HEK293T (cell line): Measurements from ENCODE around the gene CYP46A1.

Experiments
- CTCF ChIA-PET: fragments of 350-600 bp; formaldehyde crosslinking; extraction: SDS; loops from one replicate; lab custom pipeline; 2021; ENCODE audit warnings: antibody characterized with exemption, inconsistent platforms; lab: Yijun Ruan, JAX
- POLR2A ChIA-PET: fragments of 350-600 bp; formaldehyde crosslinking; extraction: SDS; loops from one replicate; lab custom pipeline; 2020; ENCODE audit warnings: antibody characterized with exemption, inconsistent platforms; lab: Yijun Ruan, JAX
- DNase-seq: peaks from one replicate; pipeline ENCODE4 v3.0.0; 2012; ENCODE audit warnings: mixed read lengths; ENCODE audit errors: extremely low spot score
- ARNT ChIP-seq: fragments of 450-650 bp; IDR thresholded peaks from 2 replicates; pipeline ENCODE4 v1.6.1; 2017; ENCODE audit warnings: mild to moderate bottlenecking
- BHLHE40 ChIP-seq: fragments of 450-650 bp; IDR thresholded peaks from 2 replicates; pipeline ENCODE4 v1.6.1; 2016; ENCODE audit warnings: mild to moderate bottlenecking, moderate library complexity, borderline replicate concordance
- CTBP1 ChIP-seq: fragments of 450-650 bp; IDR thresholded peaks from 2 replicates; pipeline ENCODE4 v1.6.1; 2016; ENCODE audit warnings: borderline replicate concordance
- ELF4 ChIP-seq: fragments of 450-650 bp; IDR thresholded peaks from 2 replicates; pipeline ENCODE4 v1.6.1; 2017; ENCODE audit warnings: antibody characterized with exemption
- FOXA1 ChIP-seq: fragments of 450-650 bp; IDR thresholded peaks from 2 replicates; pipeline ENCODE4 v1.6.1; 2016; ENCODE audit warnings: mild to moderate bottlenecking
- FOXK2 ChIP-seq: fragments of 450-650 bp; IDR thresholded peaks from 2 replicates; pipeline ENCODE4 v1.6.1; 2016; ENCODE audit warnings: mild to moderate bottlenecking
- FOXM1 ChIP-seq: fragments of 450-650 bp; IDR thresholded peaks from 2 replicates; pipeline ENCODE4 v1.6.1; 2017; ENCODE audit warnings: mild to moderate bottlenecking, borderline replicate concordance
- HDGF ChIP-seq: fragments of 450-650 bp; IDR thresholded peaks from 2 replicates; pipeline ENCODE4 v1.6.1; 2017; ENCODE audit warnings: antibody characterized with exemption, borderline replicate concordance
- L3MBTL2 ChIP-seq: fragments of 450-650 bp; conservative IDR thresholded peaks from 2 replicates; pipeline ENCODE4 v1.6.1; 2016; ENCODE audit warnings: mild to moderate bottlenecking
- LEF1 ChIP-seq: fragments of 450-650 bp; IDR thresholded peaks from 2 replicates; pipeline ENCODE4 v1.6.1; 2017; ENCODE audit warnings: mild to moderate bottlenecking, borderline replicate concordance
- NFRKB ChIP-seq: fragments of 450-650 bp; IDR thresholded peaks from 2 replicates; pipeline ENCODE4 v1.6.1; 2016; ENCODE audit warnings: mild to moderate bottlenecking, moderate library complexity
- PKNOX1 ChIP-seq: fragments of 450-650 bp; IDR thresholded peaks from 2 replicates; pipeline ENCODE4 v1.6.1; 2016
- SP1 ChIP-seq: fragments of 450-650 bp; IDR thresholded peaks from 2 replicates; pipeline ENCODE4 v1.6.1; 2017
- SUZ12 ChIP-seq: fragments of 450-650 bp; IDR thresholded peaks from 2 replicates; pipeline ENCODE4 v1.6.1; 2016; ENCODE audit warnings: mild to moderate bottlenecking
- TARDBP ChIP-seq: fragments of 450-650 bp; IDR thresholded peaks from 2 replicates; pipeline ENCODE4 v1.6.1; 2016
- ZNF384 ChIP-seq: fragments of 450-650 bp; IDR thresholded peaks from 2 replicates; pipeline ENCODE4 v1.6.1; 2016

Gene CYP46A1

GRCh38 chr14:99736603-99737371, 52.7 kb downstream of the CYP46A1 start:
- POLR2A ChIA-PET, result no interaction called here
- CTCF ChIA-PET, result interaction anchor here (0.6 to 1.1 kb wide), 5 partner anchors 13 to 209 kb away, joined by 3 to 11 read pairs (median 4); no protein-coding TSS in a partner anchor
- DNase-seq, result no peak
- no peak for TF ChIP-seq LEF1
- no peak for TF ChIP-seq HDGF
- TF ChIP-seq PKNOX1, result no peak
- TF ChIP-seq CTBP1, result no peak
- no peak for TF ChIP-seq L3MBTL2
- no peak for TF ChIP-seq SP1
- no peak for TF ChIP-seq SUZ12
- no peak for TF ChIP-seq ARNT
- no peak for TF ChIP-seq NFRKB
- TF ChIP-seq BHLHE40, result no peak

GRCh38 chr14:99737451-99737951, 53.4 kb downstream of the CYP46A1 start:
- CTCF ChIA-PET, result interaction anchor here (0.6 to 1.0 kb wide), 3 partner anchors 12 to 161 kb away, joined by 3 to 11 read pairs (median 3); partner anchors contain the start of gene CYP46A1
- TF ChIP-seq TARDBP (no peak), PKNOX1 (no peak), NFRKB (no peak), CTBP1 (no peak), FOXK2 (no peak), SUZ12 (no peak), FOXM1 (no peak), BHLHE40 (no peak), L3MBTL2 (no peak), ARNT (no peak), LEF1 (no peak), ZNF384 (no peak), FOXA1 (no peak), HDGF (no peak), SP1 (no peak)
- DNase-seq, result no peak

GRCh38 chr14:99737956-99738667, 54.0 kb downstream of the CYP46A1 start:
- CTCF ChIA-PET, result interaction anchor here (0.7 to 1.0 kb wide), 2 partner anchors 54 to 161 kb away, joined by 3 to 11 read pairs; partner anchors contain the start of gene CYP46A1
- POLR2A ChIA-PET, result no interaction called here
- TF ChIP-seq ARNT (no peak), HDGF (no peak), FOXM1 (no peak), BHLHE40 (no peak), TARDBP (no peak), FOXK2 (no peak), FOXA1 (no peak), SUZ12 (no peak), ELF4 (no peak), NFRKB (no peak), L3MBTL2 (no peak), ZNF384 (no peak), LEF1 (no peak)
- DNase-seq, result no peak

More at GRCh38 chr14:99737451-99737951, 53.4 kb downstream of the CYP46A1 start:
- POLR2A ChIA-PET, result no interaction called here

GRCh38 chr14:99740411-99740810, 56.3 kb downstream of the CYP46A1 start:
- ChIA-PET CTCF (interaction anchor here (1.3 kb wide), 1 partner anchor 10 kb away, joined by 5 read pairs; no protein-coding TSS in a partner anchor), POLR2A (no interaction called here)
- no peak for DNase-seq
- TF ChIP-seq ELF4, result no peak
- TF ChIP-seq FOXM1, result no peak
- TF ChIP-seq TARDBP, result no peak
- no peak for TF ChIP-seq FOXK2
- no peak for TF ChIP-seq HDGF
- TF ChIP-seq ZNF384, result no peak
- no peak for TF ChIP-seq NFRKB
- no peak for TF ChIP-seq SUZ12
- TF ChIP-seq FOXA1, result no peak
- TF ChIP-seq ARNT, result no peak
- TF ChIP-seq BHLHE40, result no peak
- TF ChIP-seq CTBP1, result no peak
- TF ChIP-seq L3MBTL2, result no peak
- no peak for TF ChIP-seq LEF1
- no peak for TF ChIP-seq PKNOX1

GRCh38 chr14:99741227-99741976, 57.3 kb downstream of the CYP46A1 start:
- TF ChIP-seq SP1 (no peak), ARNT (no peak), BHLHE40 (no peak), CTBP1 (no peak), LEF1 (no peak), PKNOX1 (no peak), SUZ12 (no peak), NFRKB (no peak), HDGF (no peak), FOXK2 (no peak), L3MBTL2 (no peak), FOXM1 (no peak), TARDBP (no peak), ZNF384 (no peak), FOXA1 (no peak), ELF4 (no peak)
- CTCF ChIA-PET, result no interaction called here
- no peak for DNase-seq
- POLR2A ChIA-PET, result no interaction called here
